Measurements from ENCODE around the gene TUBA4B. TPM values are rescaled to one million over a fixed set of nuclear protein-coding genes. Genes with fewer than 3 reads are reported as not detected.
A peak's percentile ranks its signal among the peaks of the same experiment; 100 is the strongest.

Gene TUBA4B
- total RNA-seq, 1 donor from 2014 or later: not detected

DNA sequence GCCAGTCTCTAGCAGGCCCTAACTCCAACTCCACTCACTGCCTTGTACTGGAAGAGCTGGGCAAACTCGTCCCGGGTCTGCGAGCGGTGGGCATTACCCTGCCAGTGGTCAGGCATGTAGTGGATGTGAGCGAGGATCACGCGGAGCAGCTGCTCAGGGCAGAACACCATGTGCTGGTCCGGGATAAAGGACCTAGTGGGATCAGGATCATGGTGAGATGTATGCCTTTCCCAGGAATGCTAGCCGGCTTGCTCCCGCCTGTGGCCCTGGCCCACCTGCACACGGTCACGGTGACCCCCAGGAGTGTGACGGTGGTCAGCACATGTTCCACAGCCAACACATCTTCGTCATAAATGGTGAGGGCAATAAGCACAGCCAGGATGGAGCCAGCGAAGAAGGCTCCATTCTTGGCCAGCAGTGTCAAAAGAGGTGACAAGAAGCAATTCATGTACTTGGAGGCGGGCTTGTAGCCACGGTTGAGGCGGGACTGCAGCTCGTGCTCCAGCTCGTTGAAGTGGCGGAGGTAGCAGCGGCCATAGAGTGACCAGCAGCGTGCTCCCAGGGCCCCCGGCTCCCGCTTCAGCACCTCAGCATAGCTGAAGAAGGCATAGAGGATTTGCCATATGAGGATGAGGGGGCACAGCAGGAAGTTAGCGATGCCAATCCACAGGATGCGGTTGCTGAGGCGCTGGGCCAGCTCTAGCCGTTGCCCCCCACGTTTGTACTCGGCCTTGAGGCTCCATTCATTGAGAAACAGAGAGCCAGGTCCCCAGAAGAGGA lies 29.0 kb upstream of the TUBA4B start:
- Mint-ChIP-seq H3K9me3 (ENCODE audit: unreplicated experiment) (no peaks in the 10 kb centered on the region), H3K4me3 (ENCODE audit: unreplicated experiment) (no peak overlapping the region), H3K27me3 (ENCODE audit: unreplicated experiment) (peaks cover 4% of the 10 kb centered on the region), H3K4me1 (ENCODE audit: unreplicated experiment) (peaks cover 20% of the 10 kb centered on the region), H3K36me3 (ENCODE audit: low read depth, unreplicated experiment) (peaks cover 41% of the 10 kb centered on the region), H3K27ac (ENCODE audit: unreplicated experiment) (no peak overlapping the region)
- no peak for DNase-seq (ENCODE audit: low spot score)
- TF ChIP-seq, protein P1, sequence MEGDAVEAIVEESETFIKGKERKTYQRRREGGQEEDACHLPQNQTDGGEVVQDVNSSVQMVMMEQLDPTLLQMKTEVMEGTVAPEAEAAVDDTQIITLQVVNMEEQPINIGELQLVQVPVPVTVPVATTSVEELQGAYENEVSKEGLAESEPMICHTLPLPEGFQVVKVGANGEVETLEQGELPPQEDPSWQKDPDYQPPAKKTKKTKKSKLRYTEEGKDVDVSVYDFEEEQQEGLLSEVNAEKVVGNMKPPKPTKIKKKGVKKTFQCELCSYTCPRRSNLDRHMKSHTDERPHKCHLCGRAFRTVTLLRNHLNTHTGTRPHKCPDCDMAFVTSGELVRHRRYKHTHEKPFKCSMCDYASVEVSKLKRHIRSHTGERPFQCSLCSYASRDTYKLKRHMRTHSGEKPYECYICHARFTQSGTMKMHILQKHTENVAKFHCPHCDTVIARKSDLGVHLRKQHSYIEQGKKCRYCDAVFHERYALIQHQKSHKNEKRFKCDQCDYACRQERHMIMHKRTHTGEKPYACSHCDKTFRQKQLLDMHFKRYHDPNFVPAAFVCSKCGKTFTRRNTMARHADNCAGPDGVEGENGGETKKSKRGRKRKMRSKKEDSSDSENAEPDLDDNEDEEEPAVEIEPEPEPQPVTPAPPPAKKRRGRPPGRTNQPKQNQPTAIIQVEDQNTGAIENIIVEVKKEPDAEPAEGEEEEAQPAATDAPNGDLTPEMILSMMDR (IDR thresholded peaks at IDR 0.05; ENCODE audit: unreplicated experiment): no peak

DNA sequence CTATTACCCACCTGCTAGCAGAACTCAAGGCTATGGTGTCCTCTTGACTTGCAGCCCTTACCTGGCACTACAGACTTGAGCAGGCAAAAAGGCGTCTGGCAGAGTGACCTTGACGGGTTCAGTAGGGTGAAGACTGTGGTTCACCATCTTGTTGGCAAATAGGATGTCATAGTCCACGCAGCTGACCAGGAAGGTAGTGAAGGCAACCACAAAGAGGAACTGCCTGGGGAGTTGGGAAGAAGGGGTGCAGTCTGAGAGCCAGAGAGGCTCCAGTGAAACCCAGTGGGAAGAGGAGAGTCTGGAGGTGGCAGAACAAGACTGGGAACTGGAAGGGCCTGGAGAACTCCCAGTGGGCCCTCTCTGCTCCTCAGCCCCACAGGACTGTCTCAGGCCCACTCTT lies 27.7 kb upstream of the TUBA4B start:
- Mint-ChIP-seq H3K27me3 (ENCODE audit: unreplicated experiment) (peaks cover 8% of the 10 kb centered on the region), H3K4me1 (ENCODE audit: unreplicated experiment) (peaks cover 20% of the 10 kb centered on the region), H3K36me3 (ENCODE audit: low read depth, unreplicated experiment) (peaks cover 41% of the 10 kb centered on the region), H3K9me3 (ENCODE audit: unreplicated experiment) (no peaks in the 10 kb centered on the region), H3K27ac (ENCODE audit: unreplicated experiment) (no peak overlapping the region), H3K4me3 (ENCODE audit: unreplicated experiment) (peak overlapping the region; percentile 47)
- TF ChIP-seq, protein P1 (IDR thresholded peaks at IDR 0.05; ENCODE audit: unreplicated experiment): no peak
- no peak for DNase-seq (ENCODE audit: low spot score)

DNA sequence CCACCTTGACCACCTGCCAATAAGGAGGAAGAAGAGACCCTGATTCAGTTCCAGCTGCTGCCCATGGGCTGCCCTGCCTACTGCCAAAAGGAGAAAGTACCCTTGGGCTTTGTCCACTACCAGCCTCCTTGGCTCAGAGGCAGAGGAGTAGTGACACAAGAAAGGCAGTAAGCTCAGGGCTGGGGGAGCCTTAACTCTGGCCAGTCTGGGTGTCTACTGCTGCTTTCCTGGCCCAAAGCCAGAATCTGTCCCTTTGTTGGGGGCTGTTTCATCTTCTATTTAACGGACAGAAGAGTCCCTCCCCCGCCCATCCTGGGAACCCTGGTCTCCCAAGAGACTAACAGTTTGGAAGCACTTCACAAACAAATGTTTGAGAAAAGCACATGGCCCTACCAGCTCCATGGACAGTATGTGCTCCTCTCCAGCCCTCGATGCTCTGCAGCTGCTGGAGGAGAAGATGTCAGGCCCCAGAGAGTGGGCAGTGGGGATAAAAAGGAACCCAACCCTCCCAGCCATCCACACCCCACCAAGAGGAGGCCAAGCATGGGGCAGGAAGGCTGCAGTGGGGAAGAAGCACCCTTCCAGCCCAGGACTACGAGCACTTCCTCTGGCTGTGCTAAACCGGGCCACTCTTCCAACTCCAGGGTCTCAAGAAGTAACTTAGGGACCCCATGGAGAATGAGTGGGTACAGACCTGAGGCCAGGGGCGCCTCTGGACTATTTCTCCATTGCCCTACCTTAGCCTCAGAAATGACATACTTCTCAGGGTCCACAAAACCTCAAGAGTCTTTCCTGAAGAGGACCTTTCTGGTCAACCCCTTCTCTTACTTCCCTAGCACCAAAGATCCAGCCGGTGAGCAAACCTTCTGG lies 24.8 kb upstream of the TUBA4B start:
- Mint-ChIP-seq H3K27me3 (ENCODE audit: unreplicated experiment) (peaks cover 5% of the 10 kb centered on the region), H3K4me3 (ENCODE audit: unreplicated experiment) (peak overlapping the region; percentile 88), H3K27ac (ENCODE audit: unreplicated experiment) (peak overlapping the region; percentile 57), H3K4me1 (ENCODE audit: unreplicated experiment) (peaks cover 22% of the 10 kb centered on the region), H3K9me3 (ENCODE audit: unreplicated experiment) (no peaks in the 10 kb centered on the region), H3K36me3 (ENCODE audit: low read depth, unreplicated experiment) (peaks cover 34% of the 10 kb centered on the region)
- TF ChIP-seq, protein P1 (IDR thresholded peaks at IDR 0.05; ENCODE audit: unreplicated experiment): no peak
- DNase-seq (ENCODE audit: low spot score): no peak

DNA sequence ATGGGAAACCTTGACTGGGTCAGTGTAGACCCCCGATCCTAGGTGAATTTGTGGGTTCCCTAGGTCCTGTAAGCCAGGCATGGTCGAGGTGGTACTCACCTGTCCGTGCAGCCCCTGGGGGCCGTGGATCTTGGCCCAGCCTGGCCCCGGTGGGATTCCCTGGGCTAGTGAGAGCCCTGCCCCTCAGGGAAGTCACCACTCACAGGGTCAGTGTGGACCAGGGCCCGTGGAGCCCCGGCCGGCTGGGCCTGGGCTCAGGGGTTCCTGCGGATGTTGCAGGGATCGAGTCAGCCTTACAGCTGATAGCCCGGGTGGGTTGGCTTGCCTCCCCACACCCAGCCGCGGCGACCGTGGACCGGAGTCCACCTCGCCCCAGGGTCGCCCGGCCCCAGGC lies 24.1 kb upstream of the TUBA4B start:
- Mint-ChIP-seq H3K36me3 (ENCODE audit: low read depth, unreplicated experiment) (peaks cover 30% of the 10 kb centered on the region), H3K27ac (ENCODE audit: unreplicated experiment) (peak overlapping the region; percentile 57)

More for the DNA sequence above, 24.1 kb upstream of the TUBA4B start:
- DNase-seq (ENCODE audit: low spot score): no peak
- H3K9me3 Mint-ChIP-seq (ENCODE audit: unreplicated experiment): no peaks in the 10 kb centered on the region
- H3K27me3 Mint-ChIP-seq (ENCODE audit: unreplicated experiment): peaks cover 5% of the 10 kb centered on the region
- TF ChIP-seq, protein P1 (IDR thresholded peaks at IDR 0.05; ENCODE audit: unreplicated experiment): no peak
- H3K4me3 Mint-ChIP-seq (ENCODE audit: unreplicated experiment): peak overlapping the region; percentile 88
- H3K4me1 Mint-ChIP-seq (ENCODE audit: unreplicated experiment): peaks cover 22% of the 10 kb centered on the region

Measured in endothelial cell (in vitro differentiated cells).